HG02610 (cell line): ENCODE measurements around the gene ABCA7.

Experiments used
- ATAC-seq: cut with Tn5 transposase; IDR thresholded peaks from one replicate; pipeline ENCODE4 v1.9.1; 2021; ENCODE audit warnings: mild to moderate bottlenecking, moderate library complexity; ENCODE audit not compliant: unreplicated experiment

The ABCA7 gene

GRCh38 chr19:1055886-1056620 lies 16.1 kb downstream of the ABCA7 start:
- no peak for ATAC-seq

- ATAC-seq = no peak
Observed at GRCh38 chr19:1057176-1057855, 17.4 kb downstream of the ABCA7 start.

GRCh38 chr19:1058112-1058511 lies 18.2 kb downstream of the ABCA7 start:
- ATAC-seq = no peak

DNA sequence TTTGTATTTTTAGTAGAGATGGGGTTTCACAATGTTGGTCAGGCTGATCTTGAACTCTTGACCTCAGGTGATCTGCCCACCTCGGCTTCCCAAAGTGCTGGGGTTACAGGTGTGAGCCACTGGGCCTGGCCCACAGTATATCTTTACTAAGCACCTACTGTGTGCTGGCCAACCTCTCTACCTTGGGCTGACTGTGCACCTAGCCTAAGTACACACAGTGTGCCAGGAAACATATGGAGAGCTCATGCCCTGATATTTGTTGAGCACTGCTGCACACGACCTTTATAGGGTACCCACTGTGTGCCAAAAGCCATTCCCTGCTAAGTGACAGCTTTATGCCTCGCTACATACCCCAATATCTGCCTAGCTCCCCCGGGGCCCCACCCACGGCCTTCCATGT lies 20.8 kb downstream of the ABCA7 start:
- no peak for ATAC-seq

GRCh38 chr19:1061987-1062386 lies 22.1 kb downstream of the ABCA7 start:
- no peak for ATAC-seq

- ATAC-seq = no peak
Observed at GRCh38 chr19:1062387-1063029, 22.6 kb downstream of the ABCA7 start.

- no peak for ATAC-seq
Observed at GRCh38 chr19:1063030-1063908, 23.4 kb downstream of the ABCA7 start.

- no peak for ATAC-seq
Observed at GRCh38 chr19:1063909-1064660, 24.2 kb downstream of the ABCA7 start.

- ATAC-seq = peak; percentile 36
Observed at GRCh38 chr19:1064661-1065605, 25.0 kb downstream of the ABCA7 start.

GRCh38 chr19:1065606-1066109 lies 25.8 kb downstream of the ABCA7 start:
- ATAC-seq = no peak

DNA sequence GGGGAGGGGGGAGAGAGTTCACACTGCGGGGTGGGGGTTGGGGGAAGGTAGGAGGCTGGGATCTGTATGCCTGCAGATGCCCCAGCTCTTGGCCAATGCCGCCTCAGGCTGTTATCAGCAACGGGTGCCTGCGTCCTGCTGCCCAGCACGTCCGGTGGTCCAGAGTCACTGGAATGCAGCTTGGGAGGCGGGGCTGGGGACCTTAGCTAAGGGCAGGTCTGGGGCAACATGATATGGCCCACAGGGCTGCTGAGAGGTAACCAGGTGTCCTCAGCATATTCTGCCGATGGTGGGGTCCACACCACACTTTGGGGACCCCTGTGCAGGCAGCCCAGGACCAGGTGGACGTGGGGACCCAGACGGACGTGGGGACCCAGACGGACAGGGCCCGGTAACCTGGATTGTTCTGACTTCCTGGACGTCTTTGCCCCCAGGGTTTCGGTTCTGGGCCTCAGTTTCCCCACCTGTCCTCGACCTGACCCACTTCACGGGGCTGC lies 26.4 kb downstream of the ABCA7 start:
- ATAC-seq = no peak

- ATAC-seq = peak; percentile 33
Observed at GRCh38 chr19:1066748-1067340, 26.9 kb downstream of the ABCA7 start, which contains the start of gene ARHGAP45. Gene ARHGAP45 (plus strand): TSS chr19:1067167. CDS start chr19:1067406, 239 bp downstream.

- ATAC-seq = peak; percentile 18
Observed at GRCh38 chr19:1067341-1067957, 27.5 kb downstream of the ABCA7 start.

DNA sequence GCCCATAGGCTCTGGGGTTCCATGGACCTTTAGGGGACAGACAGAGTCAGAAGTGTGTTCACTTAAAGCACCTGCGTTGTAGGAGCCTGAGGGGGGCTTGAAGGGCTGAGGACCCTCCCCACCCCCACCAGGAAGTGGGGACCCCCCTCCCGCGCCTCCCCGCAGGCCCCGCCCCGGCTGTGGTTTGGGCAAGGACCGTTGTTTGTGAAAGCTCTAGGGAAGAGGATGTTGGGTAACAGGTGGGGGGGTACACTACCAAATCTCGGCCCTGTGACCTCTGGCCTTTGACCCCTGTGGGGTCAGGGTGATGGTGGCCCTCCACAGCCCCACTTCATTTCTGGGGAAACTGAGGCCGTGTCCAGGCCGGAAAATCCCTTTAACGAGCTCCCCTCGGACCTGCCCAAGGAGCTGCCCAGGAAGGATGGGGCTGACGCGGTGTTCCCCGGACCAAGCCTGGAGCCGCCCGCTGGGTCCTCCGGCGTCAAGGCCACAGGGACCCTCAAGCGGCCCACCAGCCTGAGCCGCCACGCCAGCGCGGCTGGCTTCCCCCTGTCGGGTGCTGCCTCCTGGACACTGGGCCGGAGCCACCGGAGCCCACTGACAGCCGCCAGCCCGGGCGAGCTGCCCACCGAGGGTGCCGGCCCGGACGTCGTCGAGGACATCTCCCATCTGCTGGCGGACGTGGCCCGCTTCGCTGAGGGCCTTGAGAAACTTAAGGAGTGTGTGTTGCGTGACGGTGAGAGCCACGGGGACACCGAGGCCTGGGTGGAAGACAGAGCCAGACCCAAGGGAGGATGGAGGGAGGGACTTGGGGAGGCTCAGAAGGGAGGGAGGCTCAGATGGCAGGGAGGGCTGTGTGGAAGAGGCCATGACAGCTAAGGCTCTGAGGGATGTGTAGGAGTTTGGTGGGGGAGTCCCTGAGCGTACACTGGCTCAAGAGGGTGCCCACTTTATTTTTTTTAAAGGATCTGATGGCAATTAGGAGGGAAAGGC lies 28.4 kb downstream of the ABCA7 start:
- ATAC-seq = no peak

GRCh38 chr19:1069009-1069779 lies 29.3 kb downstream of the ABCA7 start:
- ATAC-seq = no peak

DNA sequence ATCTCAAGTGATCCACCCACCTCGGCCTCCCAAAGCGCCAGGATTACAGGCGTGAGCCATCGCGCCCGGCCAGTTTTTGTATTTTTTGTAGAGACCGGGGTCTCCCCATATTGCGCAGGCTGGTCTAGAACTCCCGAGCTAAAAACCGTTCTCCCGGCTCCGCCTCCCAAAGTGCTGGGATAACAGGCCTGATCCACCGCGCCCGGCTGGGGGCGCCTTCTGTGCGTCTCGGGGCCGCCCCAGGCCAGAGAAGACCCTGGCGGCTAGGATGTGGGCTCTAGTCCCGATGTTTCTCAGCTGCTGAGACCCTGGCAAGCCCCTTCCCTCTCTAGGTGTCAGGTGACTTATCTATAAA lies 30.6 kb downstream of the ABCA7 start:
- no peak for ATAC-seq
